B cell (primary cell): ENCODE results near the gene GGT7. TPM values are rescaled to one million over a fixed set of nuclear protein-coding genes. Genes with fewer than 3 reads are reported as not detected.
"Not testable (repeated sequence)": the region's sequence is repeated elsewhere in the genome, so short reads cannot be mapped to it uniquely, and the experiment has no call there.

ENCODE experiments used
- ATAC-seq: fragments of 200-7000 bp; cut with Tn5 transposase; one replicate; pipeline ENCODE4 v1.10.0; 2021; ENCODE audit warnings: low read depth, mild to moderate bottlenecking, moderate number of reproducible peaks, moderate library complexity
- CTCF ChIA-PET: fragments of 350-600 bp; sonication (Branson Sonifier 250); formaldehyde crosslinking; loops from one replicate; lab custom pipeline; 2021; ENCODE audit warnings: antibody characterized with exemption, inconsistent platforms; lab: Charles Lee
- POLR2A ChIA-PET: fragments of 350-600 bp; sonication (Branson Sonifier 250); formaldehyde crosslinking; loops from one replicate; lab custom pipeline; 2021; ENCODE audit warnings: antibody characterized with exemption; lab: Charles Lee
- DNase-seq: peaks from one replicate; pipeline ENCODE4 v3.0.0; 2013
- H2AFZ ChIP-seq: 2 replicates; pipeline ENCODE4 v1.6.1; 2012; ENCODE audit warnings: mild to moderate bottlenecking, low read depth, low read length; ENCODE audit not compliant: insufficient read depth, poor library complexity, severe bottlenecking
- H3K27ac ChIP-seq, 2 donors: 1 replicate in 1 of 2; 2 replicates in 1 of 2; pipeline ENCODE4 v1.5.1; 2012 to 2013; ENCODE audit warnings: low read length in 2 of 2, mild to moderate bottlenecking in 2 of 2, moderate library complexity in 1 of 2
- H3K27me3 ChIP-seq, 4 experiments: fragments of 200-600 bp in 1 of 4; sonication (generic) in 1 of 4; replicated peaks in 1 of 4; 1 replicate in 2 of 4; 2 replicates in 2 of 4; pipeline versions ENCODE4 v1.6.1 to v1.7.0; 2013 to 2016; ENCODE audit warnings: low read length in 3 of 4, mild to moderate bottlenecking in 2 of 4, mixed read lengths in 1 of 4, moderate library complexity in 1 of 4; ENCODE audit not compliant: insufficient read depth in 4 of 4, control insufficient read depth in 3 of 4; ENCODE audit errors: control extremely low read depth in 1 of 4
- H3K36me3 ChIP-seq, 2 experiments: replicated peaks in 1 of 2; 1 replicate in 1 of 2; 2 replicates in 1 of 2; pipeline versions ENCODE4 v1.6.1 to v1.7.1; 2013; ENCODE audit warnings: low read length in 1 of 2; ENCODE audit not compliant: insufficient read depth in 2 of 2, control insufficient read depth in 1 of 2; ENCODE audit errors: control extremely low read depth in 1 of 2, extremely low read depth in 1 of 2
- H3K4me1 ChIP-seq, 2 donors: fragments of 200-600 bp in 1 of 2; sonication (generic) in 1 of 2; 1 replicate in 1 of 2; 2 replicates in 1 of 2; pipeline versions ENCODE4 v1.5.1 to v1.6.1; 2013 to 2017; ENCODE audit warnings: low read length in 2 of 2; ENCODE audit not compliant: control insufficient read depth in 2 of 2, insufficient read depth in 2 of 2
- H3K4me2 ChIP-seq: replicated peaks from 2 replicates; pipeline ENCODE3; 2012; ENCODE audit warnings: mild to moderate bottlenecking, low read depth, low read length; ENCODE audit not compliant: poor library complexity, severe bottlenecking
- H3K4me3 ChIP-seq, 5 experiments: fragments of 200-600 bp in 1 of 5; sonication (generic) in 1 of 5; 1 replicate in 3 of 5; 2 replicates in 2 of 5; pipeline versions ENCODE4 v1.5.1 to v1.7.0; 2011 to 2016; ENCODE audit warnings: low read length in 4 of 5, mild to moderate bottlenecking in 4 of 5, low read depth in 2 of 5, control low read depth in 1 of 5, moderate library complexity in 1 of 5; ENCODE audit not compliant: insufficient read depth in 1 of 5; ENCODE audit errors: control extremely low read depth in 1 of 5, extremely low read depth in 1 of 5
- H3K79me2 ChIP-seq: fragments of 200-600 bp; sonication (generic); one replicate; pipeline ENCODE4 v1.6.0; 2016; ENCODE audit warnings: low read length; ENCODE audit not compliant: control insufficient read depth, insufficient read depth
- H3K9ac ChIP-seq: fragments of 200-600 bp; sonication (generic); 2 replicates; pipeline ENCODE4 v1.6.1; 2017; ENCODE audit warnings: mild to moderate bottlenecking, low read length, moderate library complexity
- H3K9me3 ChIP-seq, 3 donors: one replicate each; pipeline versions ENCODE4 v1.6.1 to v1.7.1; 2013; ENCODE audit warnings: low read length in 2 of 3; ENCODE audit not compliant: control insufficient read depth in 2 of 3, insufficient read depth in 1 of 3; ENCODE audit errors: control extremely low read depth in 1 of 3
- H4K20me1 ChIP-seq: 2 replicates; pipeline ENCODE4 v1.6.0; 2012; ENCODE audit warnings: mild to moderate bottlenecking, low read length; ENCODE audit not compliant: insufficient read depth, control insufficient read depth, poor library complexity, severe bottlenecking
- H3K27ac Mint-ChIP-seq: one replicate; pipeline ENCODE4 v1.8.0; 2021; ENCODE audit warnings: mixed read lengths
- H3K27me3 Mint-ChIP-seq: one replicate; pipeline ENCODE4 v1.8.0; 2021; ENCODE audit warnings: mixed read lengths
- H3K4me1 Mint-ChIP-seq: one replicate; pipeline ENCODE4 v1.8.0; 2021; ENCODE audit warnings: mixed read lengths
- H3K4me3 Mint-ChIP-seq: one replicate; pipeline ENCODE4 v1.8.0; 2021; ENCODE audit warnings: mixed read lengths
- H3K9me3 Mint-ChIP-seq: one replicate; pipeline ENCODE4 v1.8.0; 2022; ENCODE audit warnings: mixed read lengths; ENCODE audit not compliant: insufficient read depth
- CTCF ChIP-seq: fragments of 200-600 bp; IDR thresholded peaks from one replicate; pipeline ENCODE4 v1.8.0; 2022; ENCODE audit warnings: antibody characterized with exemption, mild to moderate bottlenecking
- EZH2 ChIP-seq: IDR thresholded peaks from 2 replicates; pipeline ENCODE4 v1.6.1; 2012; ENCODE audit warnings: borderline replicate concordance, low read depth, mild to moderate bottlenecking, moderate library complexity, low read length; ENCODE audit not compliant: insufficient read depth, poor library complexity, severe bottlenecking
- WGBS: methylation state at CpG from one replicate; pipeline ENCODE4 v1.1.5; 2013; ENCODE audit warnings: missing lambda C conversion rate; ENCODE audit not compliant: insufficient coverage; 5-methylcytosine and 5-hydroxymethylcytosine counted together
- intact Hi-C: fragments of 100-400 bp; cut with micrococcal nuclease; formaldehyde crosslinking; loops from one replicate; pipeline ENCODE4 v1.10.0; 2022
- polyA plus RNA-seq: library from polyadenylated mRNA; depleted of rRNA; stranded (reverse); fragments of >200 nt; gene quantifications from 2 replicates; pipeline ENCODE4 v1.2.3, GENCODE V29; 2012
- total RNA-seq, 2 donors: library from RNA; stranded (reverse); fragments of 120-200 nt in 1 of 2; gene quantifications; 1 replicate in 1 of 2; 2 replicates in 1 of 2; pipeline versions ENCODE4 v1.2.3 to v1.2.4, GENCODE V29; 2013 to 2022

Gene GGT7
- total and polyA plus RNA-seq, 2 donors (not counting 1 experiment from before 2014, with no cell fraction given): 28.6 to 31.9 TPM

- Histone ChIP-seq H3K9me3 (no peaks in the 10 kb centered on the region), H3K27ac (no peak overlapping the region), H3K27me3 (no peaks in the 10 kb centered on the region), H4K20me1 (no peaks in the 10 kb centered on the region), H3K9ac (no peak overlapping the region), H3K4me2 (no peak overlapping the region), H2AFZ (no peak overlapping the region), H3K36me3 (no peaks in the 10 kb centered on the region), H3K79me2 (no peaks in the 10 kb centered on the region), H3K4me1 (no peaks in the 10 kb centered on the region), H3K4me3 (no peak overlapping the region)
- ChIA-PET CTCF (no interaction called here), POLR2A (no interaction called here)
- TF ChIP-seq CTCF (no peak), EZH2 (no peak)
- ATAC-seq: no peak
- Mint-ChIP-seq H3K4me3 (no peak overlapping the region), H3K27ac (no peak overlapping the region), H3K27me3 (no peaks in the 10 kb centered on the region), H3K4me1 (no peaks in the 10 kb centered on the region), H3K9me3 (no peaks in the 10 kb centered on the region)
- intact Hi-C loops: no loop called here
- 29% methylated on average over 5 of the region's 7 CpGs for WGBS
- DNase-seq: no peak
Observed at GRCh38 chr20:34907616-34908469, 35.2 kb upstream of the GGT7 start.

- DNase-seq (no peak), ATAC-seq (no peak)
- Histone ChIP-seq H4K20me1 (no peaks in the 10 kb centered on the region), H3K4me2 (no peak overlapping the region), H3K4me3 (no peak overlapping the region), H3K9me3 (no peaks in the 10 kb centered on the region), H3K79me2 (no peaks in the 10 kb centered on the region), H3K9ac (no peak overlapping the region), H3K27ac (no peak overlapping the region), H3K27me3 (no peaks in the 10 kb centered on the region), H3K36me3 (no peaks in the 10 kb centered on the region), H2AFZ (no peak overlapping the region), H3K4me1 (no peaks in the 10 kb centered on the region)
- Mint-ChIP-seq H3K27ac (no peak overlapping the region), H3K9me3 (no peaks in the 10 kb centered on the region), H3K4me1 (no peaks in the 10 kb centered on the region), H3K4me3 (no peak overlapping the region), H3K27me3 (no peaks in the 10 kb centered on the region)
- TF ChIP-seq CTCF (no peak), EZH2 (no peak)
- WGBS: 87% methylated on average over 3 of the region's 3 CpGs
- POLR2A ChIA-PET: interaction anchor here (0.7 kb wide), 1 partner anchor 9 kb away, joined by 3 read pairs; no protein-coding TSS in a partner anchor
- intact Hi-C loops: no loop called here
- CTCF ChIA-PET: no interaction called here
Observed at GRCh38 chr20:34904202-34904621, 31.6 kb upstream of the GGT7 start.

- H3K9ac ChIP-seq, H3K79me2 ChIP-seq, H3K4me1 ChIP-seq, H3K36me3 ChIP-seq, H3K27me3 ChIP-seq, ATAC-seq, H3K27ac ChIP-seq, H4K20me1 ChIP-seq, H2AFZ ChIP-seq, H3K4me2 ChIP-seq, H3K4me3 Mint-ChIP-seq, H3K9me3 Mint-ChIP-seq, H3K27ac Mint-ChIP-seq, H3K4me1 Mint-ChIP-seq, H3K4me3 ChIP-seq, intact Hi-C loops, H3K27me3 Mint-ChIP-seq, POLR2A ChIA-PET, H3K9me3 ChIP-seq, DNase-seq, CTCF ChIA-PET: not testable (repeated sequence)
- WGBS: 99% methylated on average over 14 of the region's 26 CpGs
Observed at GRCh38 chr20:34898731-34899130, 26.1 kb upstream of the GGT7 start.
